MM.1S (cell line): ENCODE measurements around the gene SLC31A2.

Experiments used
- EZH2phosphoT487 ChIP-seq: fragments of 300-600 bp; sonication (generic); IDR thresholded peaks from 2 replicates; pipeline ENCODE4 v1.6.1; 2018; ENCODE audit warnings: antibody characterized with exemption, low read length
- TF ChIP-seq, protein P1 (sequence below): fragments of 300-600 bp; sonication (generic); IDR thresholded peaks from 2 replicates; pipeline ENCODE4 v1.5.1; 2016; ENCODE audit warnings: antibody characterized with exemption, low read length, mixed read lengths

DNA sequence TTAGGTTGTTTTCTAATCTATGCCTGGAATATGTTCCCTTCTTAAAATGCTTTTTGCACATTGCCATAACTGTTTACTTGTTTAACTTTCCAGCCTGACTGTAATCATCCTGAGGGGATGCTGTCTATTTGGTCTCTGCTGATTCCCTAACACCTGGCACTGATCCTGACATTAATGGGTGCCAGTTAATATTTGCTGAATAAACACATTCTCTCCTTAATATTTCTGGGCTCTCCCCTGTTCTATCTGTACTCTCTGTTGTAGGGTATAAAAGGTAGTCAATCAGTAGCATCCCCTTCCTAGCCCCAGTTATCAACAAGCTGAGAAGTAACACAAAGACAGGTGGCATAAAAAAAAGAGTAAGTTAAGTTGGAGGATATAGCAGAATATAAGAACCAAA is 21.3 kb upstream of the SLC31A2 start:
- TF ChIP-seq, protein P1, sequence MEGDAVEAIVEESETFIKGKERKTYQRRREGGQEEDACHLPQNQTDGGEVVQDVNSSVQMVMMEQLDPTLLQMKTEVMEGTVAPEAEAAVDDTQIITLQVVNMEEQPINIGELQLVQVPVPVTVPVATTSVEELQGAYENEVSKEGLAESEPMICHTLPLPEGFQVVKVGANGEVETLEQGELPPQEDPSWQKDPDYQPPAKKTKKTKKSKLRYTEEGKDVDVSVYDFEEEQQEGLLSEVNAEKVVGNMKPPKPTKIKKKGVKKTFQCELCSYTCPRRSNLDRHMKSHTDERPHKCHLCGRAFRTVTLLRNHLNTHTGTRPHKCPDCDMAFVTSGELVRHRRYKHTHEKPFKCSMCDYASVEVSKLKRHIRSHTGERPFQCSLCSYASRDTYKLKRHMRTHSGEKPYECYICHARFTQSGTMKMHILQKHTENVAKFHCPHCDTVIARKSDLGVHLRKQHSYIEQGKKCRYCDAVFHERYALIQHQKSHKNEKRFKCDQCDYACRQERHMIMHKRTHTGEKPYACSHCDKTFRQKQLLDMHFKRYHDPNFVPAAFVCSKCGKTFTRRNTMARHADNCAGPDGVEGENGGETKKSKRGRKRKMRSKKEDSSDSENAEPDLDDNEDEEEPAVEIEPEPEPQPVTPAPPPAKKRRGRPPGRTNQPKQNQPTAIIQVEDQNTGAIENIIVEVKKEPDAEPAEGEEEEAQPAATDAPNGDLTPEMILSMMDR = no peak
- TF ChIP-seq EZH2phosphoT487 = no peak
